Muscle layer of colon (tissue), 2 donors: ENCODE data around the gene ACSS3.
"Not testable (repeated sequence)": the region's sequence is repeated elsewhere in the genome, so short reads cannot be mapped to it uniquely, and the experiment has no call there.

ENCODE experiments used
- H3K27ac ChIP-seq: one replicate; pipeline ENCODE4 v1.7.0; 2013; ENCODE audit warnings: low read depth, mild to moderate bottlenecking, low read length, moderate library complexity
- H3K27me3 ChIP-seq, 2 donors: one replicate each; pipeline ENCODE4 v1.7.0; 2013; ENCODE audit warnings: low read length in 2 of 2, mild to moderate bottlenecking in 2 of 2; ENCODE audit not compliant: insufficient read depth in 2 of 2, control insufficient read depth in 1 of 2
- H3K36me3 ChIP-seq: one replicate; pipeline ENCODE4 v1.7.0; 2013; ENCODE audit warnings: mild to moderate bottlenecking, low read length; ENCODE audit not compliant: insufficient read depth
- H3K4me1 ChIP-seq: one replicate; pipeline ENCODE4 v1.7.0; 2013; ENCODE audit warnings: mild to moderate bottlenecking, low read length; ENCODE audit not compliant: insufficient read depth
- H3K4me3 ChIP-seq, 2 donors: one replicate each; pipeline ENCODE4 v1.7.0; 2013; ENCODE audit warnings: low read length in 2 of 2, low read depth in 1 of 2, mild to moderate bottlenecking in 1 of 2, moderate library complexity in 1 of 2
- H3K9ac ChIP-seq: one replicate; pipeline ENCODE4 v1.7.0; 2013; ENCODE audit warnings: low read length
- H3K9me3 ChIP-seq: one replicate; pipeline ENCODE4 v1.7.0; 2013; ENCODE audit warnings: mild to moderate bottlenecking, low read length
- donor health status: abdominal sarcoma.
- donor health status: Adenocarcinoma of cecum.

Gene ACSS3

GRCh38 chr12:81172851-81173250, 95.0 kb downstream of the ACSS3 start:
- Histone ChIP-seq H3K9ac (no peak overlapping the region), H3K4me3 (no peak overlapping the region), H3K27me3 (no peaks in the 10 kb centered on the region), H3K27ac (no peak overlapping the region), H3K36me3 (no peaks in the 10 kb centered on the region), H3K9me3 (no peaks in the 10 kb centered on the region), H3K4me1 (no peaks in the 10 kb centered on the region)

GRCh38 chr12:81174664-81175063, 96.8 kb downstream of the ACSS3 start:
- Histone ChIP-seq H3K9ac (no peak overlapping the region), H3K27ac (no peak overlapping the region), H3K36me3 (no peaks in the 10 kb centered on the region), H3K4me1 (no peaks in the 10 kb centered on the region), H3K9me3 (no peaks in the 10 kb centered on the region), H3K27me3 (no peaks in the 10 kb centered on the region), H3K4me3 (no peak overlapping the region)

GRCh38 chr12:81176796-81177195, 98.9 kb downstream of the ACSS3 start:
- H3K4me1 ChIP-seq = no peaks in the 10 kb centered on the region
- H3K9ac ChIP-seq = no peak overlapping the region
- no peaks in the 10 kb centered on the region for H3K27me3 ChIP-seq
- no peak overlapping the region for H3K4me3 ChIP-seq
- no peaks in the 10 kb centered on the region for H3K36me3 ChIP-seq
- no peak overlapping the region for H3K27ac ChIP-seq
- H3K9me3 ChIP-seq = no peaks in the 10 kb centered on the region

- Histone ChIP-seq H3K9ac (no peak overlapping the region), H3K4me3 (no peak overlapping the region), H3K9me3 (no peaks in the 10 kb centered on the region), H3K27ac (no peak overlapping the region), H3K27me3 (no peaks in the 10 kb centered on the region), H3K4me1 (no peaks in the 10 kb centered on the region), H3K36me3 (no peaks in the 10 kb centered on the region)
Measured at GRCh38 chr12:81181691-81182090, 103.8 kb downstream of the ACSS3 start.

- no peak overlapping the region for H3K27ac ChIP-seq
- no peaks in the 10 kb centered on the region for H3K9me3 ChIP-seq
- no peak overlapping the region for H3K4me3 ChIP-seq
- H3K36me3 ChIP-seq = no peaks in the 10 kb centered on the region
- no peak overlapping the region for H3K9ac ChIP-seq
- H3K4me1 ChIP-seq = no peaks in the 10 kb centered on the region
- H3K27me3 ChIP-seq = no peaks in the 10 kb centered on the region
Measured at GRCh38 chr12:81187686-81188085, 109.8 kb downstream of the ACSS3 start.

GRCh38 chr12:81196595-81196994, 118.7 kb downstream of the ACSS3 start:
- Histone ChIP-seq H3K4me1 (no peaks in the 10 kb centered on the region), H3K36me3 (no peaks in the 10 kb centered on the region), H3K9me3 (no peaks in the 10 kb centered on the region), H3K4me3 (no peak overlapping the region), H3K27me3 (no peaks in the 10 kb centered on the region), H3K27ac (no peak overlapping the region), H3K9ac (no peak overlapping the region)

GRCh38 chr12:81200561-81200960, 122.7 kb downstream of the ACSS3 start:
- H3K27me3 ChIP-seq, H3K4me3 ChIP-seq, H3K36me3 ChIP-seq, H3K4me1 ChIP-seq, H3K27ac ChIP-seq, H3K9me3 ChIP-seq, H3K9ac ChIP-seq: not testable (repeated sequence)

GRCh38 chr12:81203671-81204204, 125.9 kb downstream of the ACSS3 start:
- Histone ChIP-seq H3K4me1 (peaks cover 9% of the 10 kb centered on the region), H3K27me3 (no peaks in the 10 kb centered on the region), H3K9ac (no peak overlapping the region), H3K4me3 (no peak overlapping the region), H3K9me3 (no peaks in the 10 kb centered on the region), H3K36me3 (no peaks in the 10 kb centered on the region), H3K27ac (no peak overlapping the region)

GRCh38 chr12:81205416-81205815, 127.5 kb downstream of the ACSS3 start:
- Histone ChIP-seq H3K4me3 (no peak overlapping the region), H3K36me3 (no peaks in the 10 kb centered on the region), H3K4me1 (peaks cover 17% of the 10 kb centered on the region), H3K27ac (no peak overlapping the region), H3K9me3 (no peaks in the 10 kb centered on the region), H3K27me3 (no peaks in the 10 kb centered on the region), H3K9ac (no peak overlapping the region)

GRCh38 chr12:81206429-81206828, 128.6 kb downstream of the ACSS3 start:
- H3K9ac ChIP-seq = no peak overlapping the region
- peaks cover 17% of the 10 kb centered on the region for H3K4me1 ChIP-seq
- no peaks in the 10 kb centered on the region for H3K9me3 ChIP-seq
- no peaks in the 10 kb centered on the region for H3K36me3 ChIP-seq
- no peak overlapping the region for H3K27ac ChIP-seq
- no peaks in the 10 kb centered on the region for H3K27me3 ChIP-seq
- H3K4me3 ChIP-seq = no peak overlapping the region

- Histone ChIP-seq H3K9me3 (no peaks in the 10 kb centered on the region), H3K27ac (no peak overlapping the region), H3K4me3 (no peak overlapping the region), H3K4me1 (peaks cover 17% of the 10 kb centered on the region), H3K9ac (no peak overlapping the region), H3K36me3 (no peaks in the 10 kb centered on the region), H3K27me3 (no peaks in the 10 kb centered on the region)
Measured at GRCh38 chr12:81207173-81207572, 129.3 kb downstream of the ACSS3 start.

GRCh38 chr12:81207664-81208063, 129.8 kb downstream of the ACSS3 start:
- Histone ChIP-seq H3K36me3 (no peaks in the 10 kb centered on the region), H3K4me3 (no peak overlapping the region), H3K4me1 (peaks cover 17% of the 10 kb centered on the region), H3K9me3 (no peaks in the 10 kb centered on the region), H3K27me3 (no peaks in the 10 kb centered on the region), H3K9ac (no peak overlapping the region), H3K27ac (no peak overlapping the region)
